Embryonic facial prominence (tissue), 1 donor: ENCODE data around the gene ATM.
"Not testable (repeated sequence)": the region's sequence is repeated elsewhere in the genome, so short reads cannot be mapped to it uniquely, and the experiment has no call there.

Experiments used
- DNase-seq: peaks from one replicate; pipeline ENCODE4 v3.0.0-alpha.2; 2016; ENCODE audit errors: extremely low spot score

The ATM gene

GRCh38 chr11:108373505-108373904 is 150.6 kb downstream of the ATM start:
- not testable (repeated sequence) for DNase-seq

- no peak for DNase-seq
These were observed 165.7 kb downstream of the ATM start for GRCh38 chr11:108388576-108388975.

GRCh38 chr11:108392353-108392752 is 169.5 kb downstream of the ATM start:
- no peak for DNase-seq

DNA sequence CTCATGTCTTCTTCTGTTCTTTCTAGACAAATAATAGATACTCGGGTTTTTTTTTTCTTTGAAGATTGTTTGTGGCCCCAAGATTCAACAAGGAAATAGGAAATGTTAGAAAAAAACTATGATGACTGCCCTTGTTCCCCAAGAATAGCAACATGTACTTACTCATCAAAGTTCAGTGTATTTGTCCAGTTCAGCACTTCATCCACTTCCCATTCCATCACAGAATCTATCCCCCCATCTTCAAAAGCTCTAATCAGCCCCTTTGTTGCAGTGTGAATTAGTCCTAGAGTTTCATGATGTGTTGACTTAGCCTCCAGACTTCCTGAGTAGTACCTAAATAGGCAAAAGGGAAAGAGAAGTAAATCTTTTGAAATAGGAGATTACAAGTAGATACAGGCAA is 170.2 kb downstream of the ATM start:
- DNase-seq: no peak

DNA sequence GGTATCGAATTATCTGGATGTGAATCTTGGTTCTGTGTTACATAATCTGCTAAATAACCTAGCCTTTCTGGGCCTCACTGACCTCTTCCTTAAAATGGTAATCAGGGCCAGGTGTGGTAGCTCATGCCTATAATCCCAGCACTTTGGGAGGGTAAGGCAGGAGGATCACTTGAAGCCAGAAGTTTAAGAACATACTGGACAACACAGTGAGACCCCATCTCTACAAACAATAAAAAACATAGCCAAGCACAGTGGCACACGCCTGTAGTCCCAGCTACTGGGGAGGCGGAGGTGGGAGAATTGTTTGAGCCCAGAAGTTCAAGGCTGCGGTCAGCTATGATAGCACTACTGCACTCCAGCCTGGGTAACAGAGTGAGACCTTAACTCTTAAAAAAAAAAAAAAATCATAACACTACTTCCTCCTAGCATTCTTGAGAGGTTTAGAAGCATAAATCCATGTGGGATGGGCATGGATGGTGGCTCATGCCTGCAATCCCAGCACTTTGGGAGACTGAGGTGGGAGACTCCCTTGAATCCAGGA is 171.9 kb downstream of the ATM start:
- DNase-seq: no peak

- DNase-seq: not testable (repeated sequence)
These were observed 173.8 kb downstream of the ATM start for GRCh38 chr11:108396672-108397071.

- no peak for DNase-seq
These were observed 175.6 kb downstream of the ATM start for GRCh38 chr11:108398439-108398838.

DNA sequence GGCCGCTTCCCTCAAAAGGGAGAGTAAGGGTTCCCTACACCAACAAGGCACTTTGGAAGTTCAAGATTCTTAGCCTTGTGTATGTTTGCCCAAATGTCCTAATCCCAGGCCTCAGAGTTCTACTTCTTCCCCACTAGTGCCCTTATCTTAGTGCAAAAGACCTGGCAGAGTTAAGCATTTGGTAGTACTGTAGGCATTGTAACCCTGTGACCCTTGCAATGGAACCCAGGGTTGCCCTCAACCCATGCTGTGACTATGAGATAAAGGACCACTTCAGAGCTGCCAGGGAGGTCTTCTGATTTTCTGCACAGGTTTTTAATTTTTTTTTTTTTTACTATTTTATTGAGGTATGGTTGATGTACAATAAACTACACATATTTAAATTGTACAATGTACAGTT is 179.4 kb downstream of the ATM start:
- DNase-seq: no peak

DNA sequence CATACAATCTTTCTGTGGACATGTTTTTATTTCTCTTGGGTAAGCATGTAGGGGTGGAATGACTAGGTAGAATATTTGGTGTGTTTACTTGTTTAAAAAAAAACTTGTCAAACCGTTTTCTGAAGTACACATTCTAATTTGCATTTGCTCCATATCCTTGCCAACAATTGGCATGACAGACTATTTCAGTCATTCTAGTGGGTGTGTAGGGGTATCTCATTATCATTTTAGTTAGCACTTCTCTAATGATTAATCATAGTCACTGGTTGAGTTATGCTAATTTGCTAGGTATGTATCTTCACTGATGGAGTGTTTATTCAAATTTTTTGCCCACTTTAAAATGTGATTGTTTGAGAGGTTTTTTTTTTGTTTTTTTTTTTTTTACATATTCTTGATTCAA is 180.2 kb downstream of the ATM start:
- no peak for DNase-seq

DNA sequence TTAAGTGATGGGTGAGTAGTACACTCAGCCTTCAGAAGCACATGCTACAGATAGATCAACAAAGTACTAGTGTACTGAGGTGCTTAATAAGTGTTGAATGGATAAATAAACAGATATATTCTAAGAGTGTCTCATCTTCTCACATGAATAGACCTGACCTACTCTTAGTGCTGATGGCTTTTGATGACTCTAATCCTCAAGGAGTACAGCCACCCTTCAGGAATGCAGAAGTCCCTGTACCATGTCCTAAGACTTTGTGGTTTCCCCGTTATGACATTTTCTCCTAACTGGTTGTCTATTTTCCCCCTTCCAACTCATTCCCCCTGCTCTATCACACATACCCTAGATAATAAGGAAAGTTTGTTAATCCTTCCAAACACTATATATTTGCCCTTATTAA is 182.8 kb downstream of the ATM start:
- DNase-seq: no peak

DNA sequence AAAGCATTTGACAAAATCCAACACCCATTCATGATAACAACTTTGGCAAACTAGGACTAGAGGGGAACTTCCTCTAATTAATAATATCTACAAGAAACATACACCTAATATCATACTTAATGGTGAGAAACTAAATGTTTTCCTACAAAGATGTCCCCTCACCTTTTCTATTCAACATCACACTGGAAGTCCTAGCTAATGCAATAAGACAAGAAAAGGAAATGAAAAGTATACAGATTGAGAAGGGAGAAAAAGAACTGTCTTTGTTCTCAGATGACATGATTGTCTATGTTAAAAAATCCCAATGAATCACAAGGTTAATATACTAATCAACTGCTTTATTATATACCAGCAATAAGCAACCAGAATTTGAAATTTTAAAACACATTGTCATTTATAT is 192.1 kb downstream of the ATM start:
- DNase-seq: no peak

DNA sequence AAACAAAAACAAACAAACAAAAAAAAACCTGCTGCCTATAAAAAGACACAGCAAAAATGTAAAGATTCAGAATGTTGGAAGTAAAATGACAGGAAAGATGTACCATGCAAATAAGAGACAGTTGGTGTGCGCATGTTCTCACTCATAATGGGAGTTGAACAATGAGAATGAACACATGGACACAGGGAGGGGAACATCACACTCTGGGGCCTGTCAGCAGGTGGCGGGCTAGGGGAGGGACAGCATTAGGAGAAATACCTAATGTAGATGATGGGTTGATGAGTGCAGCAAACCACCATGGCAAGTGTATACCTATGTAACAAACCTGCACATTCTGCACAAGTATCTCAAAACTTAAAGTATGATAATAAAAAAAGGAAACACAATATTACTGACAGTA is 194.7 kb downstream of the ATM start:
- DNase-seq: not testable (repeated sequence)
